Immature natural killer cell (primary cell): ENCODE data around the gene AKR7A3. TPM values are rescaled to one million over a fixed set of nuclear protein-coding genes. Genes with fewer than 3 reads are reported as not detected.

Experiments
- DNase-seq, 3 donors: peaks; one replicate each; pipeline ENCODE4 v3.0.0; 2022; ENCODE audit warnings: mixed read lengths in 1 of 3
- H3K27ac Mint-ChIP-seq, 6 donors: one replicate each; pipeline ENCODE4 v1.8.0; 2020; ENCODE audit warnings: mixed read lengths in 6 of 6, mild to moderate bottlenecking in 5 of 6, inconsistent platforms in 4 of 6, moderate library complexity in 3 of 6
- H3K27me3 Mint-ChIP-seq, 3 donors: one replicate each; pipeline ENCODE4 v1.8.0; 2020 to 2021; ENCODE audit warnings: low read depth in 3 of 3, mild to moderate bottlenecking in 3 of 3, mixed read lengths in 3 of 3, moderate library complexity in 3 of 3, inconsistent platforms in 1 of 3
- H3K36me3 Mint-ChIP-seq, 3 donors: one replicate each; pipeline ENCODE4 v1.8.0; 2020; ENCODE audit warnings: mixed read lengths in 3 of 3, inconsistent platforms in 2 of 3, mild to moderate bottlenecking in 2 of 3
- H3K4me1 Mint-ChIP-seq, 2 donors: one replicate each; pipeline ENCODE4 v1.8.0; 2020; ENCODE audit warnings: inconsistent platforms in 2 of 2, mild to moderate bottlenecking in 2 of 2, mixed read lengths in 2 of 2, moderate library complexity in 1 of 2
- H3K4me3 Mint-ChIP-seq, 5 donors: one replicate each; pipeline ENCODE4 v1.8.0; 2020; ENCODE audit warnings: mild to moderate bottlenecking in 5 of 5, mixed read lengths in 5 of 5, inconsistent platforms in 3 of 5, moderate library complexity in 3 of 5
- H3K9me3 Mint-ChIP-seq, 6 donors: one replicate each; pipeline ENCODE4 v1.8.0; 2020; ENCODE audit warnings: mild to moderate bottlenecking in 6 of 6, mixed read lengths in 6 of 6, inconsistent platforms in 4 of 6, moderate library complexity in 3 of 6
- polyA plus RNA-seq, 3 donors: library from polyadenylated mRNA; unstranded; fragments of 300-500 nt; fragmentation: Illumina TruSeq; gene quantifications; one replicate each; pipeline ENCODE4 v1.2.3, GENCODE V29; 2021

The AKR7A3 gene
- polyA plus RNA-seq, 3 donors from 2014 or later: not detected

DNA sequence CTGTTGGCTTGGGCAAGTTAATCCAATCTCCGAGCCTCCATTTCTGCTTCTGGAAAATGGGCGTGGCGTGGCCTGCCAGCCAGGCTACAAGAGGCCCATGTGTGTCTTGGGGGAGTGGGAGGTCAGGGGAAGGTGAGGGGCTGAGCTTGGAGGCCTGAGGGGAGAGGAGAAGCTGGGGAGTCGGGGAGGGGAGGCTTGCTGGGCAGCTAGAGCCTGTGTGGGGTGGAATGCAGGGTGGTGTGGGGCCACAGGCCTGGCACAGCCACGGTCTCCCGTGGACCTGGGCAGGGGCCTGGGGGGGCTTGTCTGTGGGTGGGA lies 38.1 kb upstream of the AKR7A3 start:
- H3K27ac Mint-ChIP-seq: no peak overlapping the region
- H3K4me1 Mint-ChIP-seq: no peaks in the 10 kb centered on the region
- H3K9me3 Mint-ChIP-seq: no peaks in the 10 kb centered on the region
- H3K4me3 Mint-ChIP-seq: no peak overlapping the region
- no peak for DNase-seq
- peaks cover 16 to 26% (median 21%) of the 10 kb centered on the region in 3 donors for H3K27me3 Mint-ChIP-seq
- peaks cover 0 to 7% (median 6%) of the 10 kb centered on the region in 3 donors for H3K36me3 Mint-ChIP-seq

GRCh38 chr1:19325958-19326747 lies 37.6 kb upstream of the AKR7A3 start:
- Mint-ChIP-seq H3K27me3 (peaks cover 16 to 26% (median 22%) of the 10 kb centered on the region in 3 donors), H3K27ac (no peak overlapping the region), H3K4me3 (no peak overlapping the region), H3K36me3 (peaks cover 0 to 8% (median 7%) of the 10 kb centered on the region in 3 donors), H3K4me1 (no peaks in the 10 kb centered on the region), H3K9me3 (no peaks in the 10 kb centered on the region)
- no peak for DNase-seq

- no peaks in the 10 kb centered on the region for H3K4me1 Mint-ChIP-seq
- H3K36me3 Mint-ChIP-seq: peaks cover 0 to 9% (median 7%) of the 10 kb centered on the region in 3 donors
- H3K4me3 Mint-ChIP-seq: no peak overlapping the region
- peaks cover 16 to 26% (median 25%) of the 10 kb centered on the region in 3 donors for H3K27me3 Mint-ChIP-seq
- no peak for DNase-seq
- H3K27ac Mint-ChIP-seq: no peak overlapping the region
- H3K9me3 Mint-ChIP-seq: no peaks in the 10 kb centered on the region
These were observed 36.9 kb upstream of the AKR7A3 start for GRCh38 chr1:19325368-19325957.

DNA sequence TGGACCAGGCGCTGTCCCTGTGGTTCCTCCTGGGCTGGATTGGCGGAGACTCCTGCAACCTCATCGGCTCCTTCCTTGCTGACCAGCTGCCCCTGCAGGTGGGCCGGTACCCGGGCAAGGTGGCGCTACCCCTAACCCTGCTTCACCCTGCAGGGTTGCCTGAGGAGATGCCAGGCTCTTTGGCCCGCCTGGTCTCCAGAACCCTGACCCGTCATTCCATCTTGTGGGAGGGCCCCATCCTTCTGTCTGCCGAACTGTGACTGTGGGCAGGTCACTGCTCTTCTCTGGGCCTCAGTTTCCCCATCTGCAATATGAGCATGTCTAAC lies 36.1 kb upstream of the AKR7A3 start:
- H3K4me3 Mint-ChIP-seq: no peak overlapping the region
- H3K4me1 Mint-ChIP-seq: no peaks in the 10 kb centered on the region
- no peak for DNase-seq
- no peaks in the 10 kb centered on the region for H3K9me3 Mint-ChIP-seq
- peaks cover 11 to 26% (median 25%) of the 10 kb centered on the region in 3 donors for H3K27me3 Mint-ChIP-seq
- H3K27ac Mint-ChIP-seq: peak overlapping the region in 1 of 6 donors; percentile 65
- peaks cover 0 to 8% (median 7%) of the 10 kb centered on the region in 3 donors for H3K36me3 Mint-ChIP-seq

- Mint-ChIP-seq H3K4me3 (no peak overlapping the region), H3K4me1 (no peaks in the 10 kb centered on the region), H3K27ac (peak overlapping the region in 1 of 6 donors; percentile 65), H3K36me3 (peaks cover 0 to 10% (median 6%) of the 10 kb centered on the region in 3 donors), H3K9me3 (no peaks in the 10 kb centered on the region), H3K27me3 (peaks cover 10 to 26% (median 25%) of the 10 kb centered on the region in 3 donors)
- DNase-seq: no peak
These were observed 35.6 kb upstream of the AKR7A3 start for GRCh38 chr1:19323987-19324664.

DNA sequence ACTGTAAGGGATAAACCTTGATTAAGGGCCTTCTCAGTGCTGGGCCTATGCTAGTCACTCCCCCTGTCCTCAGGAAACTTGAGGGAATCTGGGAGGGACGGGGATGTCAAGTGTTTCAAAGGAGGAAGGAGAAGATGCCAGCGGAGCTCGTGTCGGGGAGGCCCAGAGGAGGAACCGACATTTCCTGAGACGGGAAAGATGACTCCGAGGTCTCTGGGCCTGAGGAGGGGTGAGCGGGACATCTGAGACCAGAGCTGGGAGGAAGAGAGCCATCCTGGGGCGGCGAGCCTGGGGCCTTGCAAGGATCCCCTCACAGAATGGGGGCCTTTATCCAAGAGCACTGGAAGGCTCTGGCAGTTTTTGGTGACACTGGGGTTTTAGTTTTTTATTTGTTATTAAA lies 33.9 kb upstream of the AKR7A3 start:
- DNase-seq: no peak
- no peaks in the 10 kb centered on the region for H3K4me1 Mint-ChIP-seq
- no peak overlapping the region for H3K4me3 Mint-ChIP-seq
- H3K27ac Mint-ChIP-seq: peak overlapping the region in 1 of 6 donors; percentile 8
- no peaks in the 10 kb centered on the region for H3K9me3 Mint-ChIP-seq
- peaks cover 10 to 25% (median 21%) of the 10 kb centered on the region in 3 donors for H3K27me3 Mint-ChIP-seq
- H3K36me3 Mint-ChIP-seq: peaks cover 0 to 17% (median 11%) of the 10 kb centered on the region in 3 donors

GRCh38 chr1:19321071-19321470 lies 32.5 kb upstream of the AKR7A3 start:
- H3K4me1 Mint-ChIP-seq: peaks cover 4 to 9% of the 10 kb centered on the region in 2 donors
- H3K27ac Mint-ChIP-seq: no peak overlapping the region
- peaks cover 3 to 25% (median 17%) of the 10 kb centered on the region in 3 donors for H3K27me3 Mint-ChIP-seq
- no peak overlapping the region for H3K4me3 Mint-ChIP-seq
- no peaks in the 10 kb centered on the region for H3K9me3 Mint-ChIP-seq
- no peak for DNase-seq
- peaks cover 0 to 17% (median 11%) of the 10 kb centered on the region in 3 donors for H3K36me3 Mint-ChIP-seq

- Mint-ChIP-seq H3K27me3 (peaks cover 1 to 22% (median 10%) of the 10 kb centered on the region in 3 donors), H3K4me1 (peaks cover 10 to 15% of the 10 kb centered on the region in 2 donors), H3K27ac (no peak overlapping the region), H3K4me3 (no peak overlapping the region), H3K9me3 (no peaks in the 10 kb centered on the region), H3K36me3 (peaks cover 0 to 17% (median 11%) of the 10 kb centered on the region in 3 donors)
- no peak for DNase-seq
These were observed 30.6 kb upstream of the AKR7A3 start for GRCh38 chr1:19319196-19319595.

DNA sequence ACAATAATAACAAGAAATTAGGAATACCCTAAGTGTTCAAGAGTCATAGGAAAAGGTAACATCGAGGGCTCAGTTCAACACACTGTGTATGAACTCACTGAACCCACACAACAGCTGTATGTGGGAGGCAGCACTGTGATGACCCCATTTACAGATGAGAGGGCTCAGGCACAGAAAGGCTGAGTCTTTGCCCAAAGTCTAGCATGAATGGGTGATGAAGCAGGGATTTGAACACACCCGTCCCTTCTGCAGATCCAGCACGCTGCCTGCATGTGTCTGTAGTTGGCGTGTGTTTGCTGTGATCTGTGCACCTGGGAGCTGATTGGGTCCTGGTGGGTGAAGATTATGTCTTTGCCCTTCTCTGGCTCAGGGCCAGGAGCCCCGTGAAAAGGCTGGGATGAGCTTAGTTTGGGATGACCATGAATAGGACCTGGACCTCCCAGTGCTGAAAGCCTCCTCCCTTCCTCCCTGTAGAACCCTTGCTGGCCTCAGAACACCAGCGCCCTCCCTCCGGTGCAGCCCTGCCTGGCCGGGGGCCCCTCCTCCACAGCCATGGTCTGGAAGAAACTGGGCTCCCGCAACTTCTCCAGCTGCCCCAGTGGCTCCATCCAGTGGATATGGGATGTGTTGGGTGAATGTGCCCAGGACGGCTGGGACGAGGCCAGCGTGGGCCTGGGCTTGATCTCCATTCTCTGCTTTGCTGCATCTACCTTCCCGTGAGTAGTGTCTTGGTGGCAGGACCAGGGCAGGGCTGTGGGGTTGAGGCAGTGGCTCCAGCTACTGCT lies 28.7 kb upstream of the AKR7A3 start:
- Mint-ChIP-seq H3K9me3 (no peaks in the 10 kb centered on the region), H3K27me3 (peaks cover 4 to 15% (median 13%) of the 10 kb centered on the region in 3 donors), H3K27ac (no peak overlapping the region), H3K36me3 (peaks cover 0 to 11% (median 11%) of the 10 kb centered on the region in 3 donors), H3K4me1 (peaks cover 24 to 27% of the 10 kb centered on the region in 2 donors), H3K4me3 (no peak overlapping the region)
- no peak for DNase-seq

DNA sequence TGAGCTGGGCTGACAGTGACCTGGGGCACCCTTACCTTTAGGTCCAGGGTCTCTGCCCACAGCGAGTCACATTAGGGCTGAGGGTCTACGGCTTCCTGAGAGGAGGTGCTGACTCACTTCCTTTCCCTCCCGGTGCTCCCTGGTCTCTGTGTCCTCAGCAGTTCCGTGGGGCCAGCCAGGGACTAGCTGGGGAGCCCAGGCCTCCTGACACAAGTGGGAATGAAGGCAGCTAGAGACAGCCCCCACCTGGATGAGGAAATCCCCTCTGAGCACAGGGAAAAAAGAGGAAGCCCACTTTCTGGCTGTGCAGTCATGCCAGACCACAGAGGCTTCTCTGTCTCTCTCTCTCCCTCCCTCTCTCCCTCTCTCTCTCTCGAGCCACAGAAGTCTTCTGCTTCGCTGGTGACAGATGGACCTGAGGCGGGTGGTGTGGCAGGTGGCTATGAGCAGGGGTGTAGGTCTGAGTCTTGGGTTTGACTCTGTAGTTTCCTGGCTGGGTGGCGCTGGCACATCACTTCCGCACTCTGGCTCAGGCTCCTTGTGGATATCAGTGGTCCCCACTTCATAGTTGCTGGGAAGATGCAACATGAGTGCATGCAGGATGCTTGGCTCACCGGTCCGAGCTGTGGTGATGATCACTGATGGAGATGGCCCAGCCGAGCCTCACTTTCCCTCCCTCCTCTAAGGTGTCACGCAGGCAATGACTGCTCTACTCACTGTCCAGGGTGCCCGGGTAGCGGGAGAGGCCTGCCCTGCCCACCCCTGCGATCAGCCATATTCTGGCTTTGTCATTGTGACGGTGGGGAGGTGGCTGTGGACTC lies 27.0 kb upstream of the AKR7A3 start:
- peak overlapping the region in 4 of 6 donors; percentile 11 to 72 (median 20) for H3K27ac Mint-ChIP-seq
- H3K4me1 Mint-ChIP-seq: peaks cover 34 to 37% of the 10 kb centered on the region in 2 donors
- H3K4me3 Mint-ChIP-seq: peak overlapping the region; percentile 9 to 46 (median 33)
- no peaks in the 10 kb centered on the region for H3K9me3 Mint-ChIP-seq
- peaks cover 0 to 11% (median 8%) of the 10 kb centered on the region in 3 donors for H3K36me3 Mint-ChIP-seq
- DNase-seq: no peak
- H3K27me3 Mint-ChIP-seq: peaks cover 4 to 10% (median 5%) of the 10 kb centered on the region in 3 donors

GRCh38 chr1:19313961-19314882 lies 25.7 kb upstream of the AKR7A3 start:
- peaks cover 39 to 43% of the 10 kb centered on the region in 2 donors for H3K4me1 Mint-ChIP-seq
- peaks cover 4 to 10% (median 5%) of the 10 kb centered on the region in 3 donors for H3K27me3 Mint-ChIP-seq
- no peak for DNase-seq
- peak overlapping the region in 2 of 5 donors; percentile 8 to 79 for H3K4me3 Mint-ChIP-seq
- H3K27ac Mint-ChIP-seq: peak overlapping the region in 1 of 6 donors; percentile 35
- H3K36me3 Mint-ChIP-seq: peaks cover 0 to 8% (median 8%) of the 10 kb centered on the region in 3 donors
- H3K9me3 Mint-ChIP-seq: no peaks in the 10 kb centered on the region

- peaks cover 44 to 47% of the 10 kb centered on the region in 2 donors for H3K4me1 Mint-ChIP-seq
- no peaks in the 10 kb centered on the region for H3K9me3 Mint-ChIP-seq
These were observed 25.0 kb upstream of the AKR7A3 start for GRCh38 chr1:19313636-19313959.

More at GRCh38 chr1:19313636-19313959, 25.0 kb upstream of the AKR7A3 start:
- peaks cover 0 to 4% (median 3%) of the 10 kb centered on the region in 3 donors for H3K36me3 Mint-ChIP-seq
- H3K4me3 Mint-ChIP-seq: peak overlapping the region; percentile 75 to 88 (median 79)
- DNase-seq: no peak
- peaks cover 4 to 10% (median 5%) of the 10 kb centered on the region in 3 donors for H3K27me3 Mint-ChIP-seq
- peak overlapping the region in 3 of 6 donors; percentile 17 to 83 (median 73) for H3K27ac Mint-ChIP-seq
